ENCODE results near the gene OR10G8. TPM values are rescaled to one million over a fixed set of nuclear protein-coding genes. Genes with fewer than 3 reads are reported as not detected.

The OR10G8 gene
- total RNA-seq, 1 experiment from 2014 or later = not detected

DNA sequence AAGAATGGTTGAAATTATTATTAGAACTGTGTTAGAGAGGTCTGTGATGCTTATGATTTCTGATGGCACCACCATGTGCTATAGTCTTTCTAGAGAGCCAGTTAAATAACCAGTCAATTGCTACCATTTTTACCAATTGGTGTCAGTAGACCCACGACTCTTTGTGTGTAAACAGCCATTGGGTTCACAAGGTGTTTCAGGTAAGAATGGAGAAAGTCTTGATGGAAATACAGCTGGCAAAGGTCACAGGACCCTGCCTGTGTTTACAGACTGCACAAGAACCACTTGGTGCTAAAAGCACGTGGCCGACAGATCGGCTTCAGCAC, 45.0 kb downstream of the OR10G8 start:
- no peak overlapping the region for H3K27ac Mint-ChIP-seq
- WGBS (ENCODE audit: extremely low coverage, insufficient read length, low lambda C conversion rate) = no CpG with 5 or more reads among the region's 4 CpGs

More for the DNA sequence above, 45.0 kb downstream of the OR10G8 start:
- Histone ChIP-seq H2BK20ac (ENCODE audit: low read depth, low read length, poor library complexity, severe bottlenecking) (no peak overlapping the region), H3K4ac (ENCODE audit: low read depth, low read length) (no peak overlapping the region), H3K14ac (ENCODE audit: insufficient read depth, low read length) (no peak overlapping the region), H2BK5ac (ENCODE audit: insufficient read length, low read length) (no peak overlapping the region), H3K23ac (ENCODE audit: insufficient read length, low read depth, low read length) (no peak overlapping the region), H3K23me2 (ENCODE audit: insufficient read length, low read depth, low read length, poor library complexity, severe bottlenecking) (no peaks in the 10 kb centered on the region), H2BK12ac (ENCODE audit: insufficient read length, low read depth, low read length) (no peak overlapping the region), H3K4me1 (ENCODE audit: insufficient read depth, low read length) (no peaks in the 10 kb centered on the region), H3K27me3 (ENCODE audit: insufficient read depth, low read length) (no peaks in the 10 kb centered on the region), H4K20me1 (ENCODE audit: control insufficient read depth, insufficient read depth, insufficient read length) (no peaks in the 10 kb centered on the region), H2AK5ac (ENCODE audit: insufficient read length, low read length) (no peak overlapping the region), H3K27ac (ENCODE audit: insufficient read length, low read depth, low read length) (no peak overlapping the region), H3K18ac (ENCODE audit: insufficient read length, low read depth, low read length) (no peak overlapping the region), H4K5ac (ENCODE audit: insufficient read length, low read depth, low read length) (no peak overlapping the region), H3K4me2 (ENCODE audit: insufficient read depth, insufficient read length, low read length) (no peak overlapping the region), H4K91ac (ENCODE audit: insufficient read length, low read depth, low read length) (no peak overlapping the region), H3T11ph (ENCODE audit: low read length) (no peak overlapping the region), H2BK120ac (ENCODE audit: low read depth, low read length, poor library complexity, severe bottlenecking) (no peak overlapping the region), H3K9me3 (ENCODE audit: control insufficient read depth, low read depth, low read length) (no peaks in the 10 kb centered on the region), H4K8ac (replicated peaks; ENCODE audit: insufficient read length, low read depth, low read length) (no peak overlapping the region), H3K79me2 (ENCODE audit: insufficient read depth, low read length) (no peaks in the 10 kb centered on the region), H2AFZ (ENCODE audit: low read length) (no peak overlapping the region), H3K56ac (ENCODE audit: insufficient read length, low read depth, low read length) (no peak overlapping the region), H3K9ac (ENCODE audit: extremely low read depth, insufficient read length, low read length) (no peak overlapping the region), H3K79me1 (ENCODE audit: insufficient read depth, low read depth, low read length, poor library complexity, severe bottlenecking) (no peaks in the 10 kb centered on the region), H2BK15ac (ENCODE audit: low read depth, low read length) (no peak overlapping the region)
- TF ChIP-seq, protein P1, sequence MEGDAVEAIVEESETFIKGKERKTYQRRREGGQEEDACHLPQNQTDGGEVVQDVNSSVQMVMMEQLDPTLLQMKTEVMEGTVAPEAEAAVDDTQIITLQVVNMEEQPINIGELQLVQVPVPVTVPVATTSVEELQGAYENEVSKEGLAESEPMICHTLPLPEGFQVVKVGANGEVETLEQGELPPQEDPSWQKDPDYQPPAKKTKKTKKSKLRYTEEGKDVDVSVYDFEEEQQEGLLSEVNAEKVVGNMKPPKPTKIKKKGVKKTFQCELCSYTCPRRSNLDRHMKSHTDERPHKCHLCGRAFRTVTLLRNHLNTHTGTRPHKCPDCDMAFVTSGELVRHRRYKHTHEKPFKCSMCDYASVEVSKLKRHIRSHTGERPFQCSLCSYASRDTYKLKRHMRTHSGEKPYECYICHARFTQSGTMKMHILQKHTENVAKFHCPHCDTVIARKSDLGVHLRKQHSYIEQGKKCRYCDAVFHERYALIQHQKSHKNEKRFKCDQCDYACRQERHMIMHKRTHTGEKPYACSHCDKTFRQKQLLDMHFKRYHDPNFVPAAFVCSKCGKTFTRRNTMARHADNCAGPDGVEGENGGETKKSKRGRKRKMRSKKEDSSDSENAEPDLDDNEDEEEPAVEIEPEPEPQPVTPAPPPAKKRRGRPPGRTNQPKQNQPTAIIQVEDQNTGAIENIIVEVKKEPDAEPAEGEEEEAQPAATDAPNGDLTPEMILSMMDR (conservative IDR thresholded peaks at IDR 0.05) = peak; percentile 25; the same call in 1 of the 3 replicates
- Mint-ChIP-seq H3K36me3 (ENCODE audit: insufficient read depth in 1 of 3, low read depth in 3 of 3) (no peaks in the 10 kb centered on the region), H3K27me3 (ENCODE audit: low read depth) (peaks cover 2% of the 10 kb centered on the region; the same call in 1 of the 2 replicates), H3K9me3 (no peaks in the 10 kb centered on the region), H3K4me3 (no peak overlapping the region), H3K4me1 (peaks cover 15 to 17% of the 10 kb centered on the region in 2 experiments)
- no peak for DNase-seq
